Mesodermal cell (in vitro differentiated cells): ENCODE measurements around the gene PLAC1.

ENCODE experiments used
- H3K27ac ChIP-seq: 2 replicates; pipeline ENCODE4 v1.7.0; 2013; ENCODE audit warnings: mild to moderate bottlenecking, low read depth, low read length, moderate library complexity; ENCODE audit not compliant: severe bottlenecking
- H3K36me3 ChIP-seq: 2 replicates; pipeline ENCODE4 v1.7.1; 2013; ENCODE audit warnings: mild to moderate bottlenecking, low read length, moderate library complexity; ENCODE audit not compliant: control insufficient read depth, insufficient read depth
- H3K4me1 ChIP-seq: one replicate; pipeline ENCODE4 v1.7.1; 2013; ENCODE audit warnings: mild to moderate bottlenecking, low read length; ENCODE audit not compliant: insufficient read depth, control insufficient read depth, poor library complexity, severe bottlenecking
- H3K4me3 ChIP-seq: 2 replicates; pipeline ENCODE4 v1.7.0; 2013; ENCODE audit warnings: low read length, control low read depth, mild to moderate bottlenecking; ENCODE audit not compliant: insufficient read depth, poor library complexity, severe bottlenecking; ENCODE audit errors: extremely low read depth
- H3K9me3 ChIP-seq: 2 replicates; pipeline ENCODE4 v1.7.1; 2013; ENCODE audit warnings: mild to moderate bottlenecking, low read length, moderate library complexity; ENCODE audit not compliant: control insufficient read depth
- WGBS, 2 experiments: methylation state at CpG; one replicate each; pipeline ENCODE4 v1.1.5; 2013; ENCODE audit warnings: missing lambda C conversion rate in 2 of 2; ENCODE audit not compliant: insufficient coverage in 2 of 2; 5-methylcytosine and 5-hydroxymethylcytosine counted together

The PLAC1 gene

DNA sequence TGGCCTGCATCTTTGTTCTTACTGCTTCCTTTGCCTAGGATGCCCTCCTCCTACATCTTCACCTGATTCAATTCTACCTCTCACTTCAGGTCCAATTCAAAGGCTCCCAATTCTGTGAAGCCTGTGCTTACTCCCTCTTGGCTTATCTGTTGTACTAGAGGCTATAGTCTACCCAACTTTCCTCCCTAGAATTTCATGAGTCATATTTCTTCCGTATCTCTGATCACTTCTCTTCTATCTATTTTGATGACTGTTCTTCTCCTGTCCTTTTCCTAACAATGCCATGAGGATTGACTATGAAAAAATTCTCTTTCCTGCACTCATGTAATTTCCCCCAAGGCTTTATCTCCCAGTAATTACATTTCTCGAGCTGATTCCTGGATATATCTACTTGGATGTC lies 96.3 kb downstream of the PLAC1 start:
- Histone ChIP-seq H3K36me3 (no peaks in the 10 kb centered on the region), H3K9me3 (no peaks in the 10 kb centered on the region), H3K4me3 (no peak overlapping the region), H3K4me1 (no peaks in the 10 kb centered on the region), H3K27ac (no peak overlapping the region)
- WGBS, 2 experiments = 100% methylated on average over 1 of the region's 2 CpGs; no CpG with 5 or more reads in 1 of the 2 experiments

DNA sequence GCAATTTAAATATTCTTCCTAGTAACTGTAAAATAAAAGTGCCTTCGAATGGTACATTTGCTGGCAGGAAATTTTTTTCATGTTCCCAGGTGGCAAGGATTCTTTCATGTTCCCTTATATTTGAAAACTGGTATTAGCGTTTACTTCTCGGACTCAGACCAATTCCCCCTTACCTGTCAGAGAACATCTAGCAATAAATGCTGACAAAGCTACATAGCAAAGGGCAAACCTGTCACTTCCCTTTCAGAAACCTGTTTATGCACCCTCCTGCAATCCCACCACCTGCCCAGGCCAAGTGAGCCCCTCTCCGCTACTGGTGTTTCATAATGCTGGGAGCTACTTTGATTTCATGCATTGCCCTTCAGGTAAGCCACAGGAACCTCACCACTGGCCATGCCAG lies 100.1 kb downstream of the PLAC1 start:
- H3K9me3 ChIP-seq = no peaks in the 10 kb centered on the region
- H3K4me1 ChIP-seq = no peaks in the 10 kb centered on the region
- H3K4me3 ChIP-seq = no peak overlapping the region
- 100% methylated on average over 1 of the region's 4 CpGs; no CpG with 5 or more reads in 1 of the 2 experiments for WGBS, 2 experiments
- no peaks in the 10 kb centered on the region for H3K36me3 ChIP-seq
- no peak overlapping the region for H3K27ac ChIP-seq

DNA sequence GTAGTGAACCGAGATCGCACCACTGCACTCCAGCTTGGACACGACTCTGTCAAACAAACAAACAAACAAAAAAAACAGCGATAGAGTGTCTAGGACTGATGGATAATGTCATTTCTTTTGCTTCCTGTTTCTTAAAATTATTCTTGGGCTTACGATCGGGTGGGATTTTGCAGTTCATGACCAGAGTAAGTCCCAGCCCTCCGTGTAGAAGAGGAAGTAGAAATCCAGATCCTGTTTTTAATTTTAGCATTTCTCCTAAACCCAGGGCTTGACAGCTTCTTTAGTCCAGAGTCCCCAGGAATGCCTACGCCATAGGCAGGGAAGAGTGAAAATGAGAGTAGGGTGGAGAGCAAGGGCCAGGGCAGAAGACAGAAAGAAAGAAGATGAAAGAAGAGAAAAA lies 104.0 kb downstream of the PLAC1 start:
- Histone ChIP-seq H3K4me3 (no peak overlapping the region), H3K27ac (no peak overlapping the region), H3K9me3 (no peaks in the 10 kb centered on the region), H3K36me3 (no peaks in the 10 kb centered on the region), H3K4me1 (peaks cover 3% of the 10 kb centered on the region)
- no CpG with 5 or more reads among the region's 8 CpGs for WGBS, 2 experiments

DNA sequence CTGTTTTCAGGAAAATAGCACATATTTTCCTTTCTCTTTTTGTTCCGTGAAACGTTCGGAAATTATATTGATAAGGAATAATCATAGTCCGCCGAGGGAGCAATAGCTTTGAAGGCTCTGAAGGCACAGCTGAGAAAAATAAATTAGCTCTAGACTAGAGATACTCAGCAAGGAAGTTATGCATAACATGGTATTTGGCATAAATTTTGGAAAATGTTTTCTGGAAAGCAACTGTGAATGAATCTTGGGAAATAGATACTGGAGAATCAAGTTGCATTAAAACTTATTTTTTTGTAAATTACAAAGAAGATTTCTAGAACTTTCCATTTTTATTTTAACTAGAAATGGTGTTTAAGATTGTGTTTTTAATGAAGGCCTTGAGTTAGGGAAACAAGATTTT lies 105.9 kb downstream of the PLAC1 start:
- no peaks in the 10 kb centered on the region for H3K9me3 ChIP-seq
- no peak overlapping the region for H3K4me3 ChIP-seq
- H3K27ac ChIP-seq = peak overlapping the region; percentile 23
- peaks cover 3% of the 10 kb centered on the region for H3K4me1 ChIP-seq
- H3K36me3 ChIP-seq = no peaks in the 10 kb centered on the region
- WGBS, 2 experiments = 92 to 100% methylated on average over 1 to 2 of the region's 5 CpGs

DNA sequence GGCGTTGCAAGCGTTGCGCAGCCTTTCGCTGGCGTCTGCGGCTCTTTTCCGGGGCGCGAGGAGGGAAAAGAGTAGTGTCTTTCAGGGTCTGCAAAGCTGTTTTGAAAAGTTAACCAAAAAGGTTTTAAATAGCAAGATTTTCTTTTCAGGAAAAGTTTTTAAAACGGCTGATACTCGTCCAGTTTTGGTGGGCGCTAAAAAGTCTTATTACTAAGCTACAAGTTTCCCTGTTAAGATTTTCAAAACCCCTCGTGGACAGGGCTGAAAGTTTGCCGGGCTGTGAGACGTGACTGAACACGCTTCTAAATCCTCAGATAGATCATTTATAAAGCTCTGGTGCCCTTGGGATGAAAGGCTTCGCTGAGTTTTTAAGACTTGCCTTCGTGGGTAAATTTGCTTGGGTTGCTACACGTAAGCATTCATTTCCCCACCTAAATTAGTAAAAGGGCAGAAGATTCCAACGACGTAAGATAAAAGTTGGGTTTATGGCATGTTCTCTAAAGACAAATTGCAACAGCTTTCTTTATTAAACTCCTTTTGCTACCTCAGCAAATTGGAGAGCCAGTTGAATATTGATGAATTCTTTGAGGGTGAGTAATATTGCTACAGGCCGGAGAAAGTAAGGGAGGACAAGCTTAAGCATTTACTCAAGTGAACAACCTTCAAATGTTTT lies 106.8 kb downstream of the PLAC1 start:
- H3K36me3 ChIP-seq = peaks cover 6% of the 10 kb centered on the region
- H3K4me3 ChIP-seq = peak overlapping the region; percentile 60
- H3K27ac ChIP-seq = peak overlapping the region; percentile 53
- peaks cover 3% of the 10 kb centered on the region for H3K4me1 ChIP-seq
- H3K9me3 ChIP-seq = no peaks in the 10 kb centered on the region
- WGBS, 2 experiments = 26% methylated on average over 3 of the region's 22 CpGs; no CpG with 5 or more reads in 1 of the 2 experiments

DNA sequence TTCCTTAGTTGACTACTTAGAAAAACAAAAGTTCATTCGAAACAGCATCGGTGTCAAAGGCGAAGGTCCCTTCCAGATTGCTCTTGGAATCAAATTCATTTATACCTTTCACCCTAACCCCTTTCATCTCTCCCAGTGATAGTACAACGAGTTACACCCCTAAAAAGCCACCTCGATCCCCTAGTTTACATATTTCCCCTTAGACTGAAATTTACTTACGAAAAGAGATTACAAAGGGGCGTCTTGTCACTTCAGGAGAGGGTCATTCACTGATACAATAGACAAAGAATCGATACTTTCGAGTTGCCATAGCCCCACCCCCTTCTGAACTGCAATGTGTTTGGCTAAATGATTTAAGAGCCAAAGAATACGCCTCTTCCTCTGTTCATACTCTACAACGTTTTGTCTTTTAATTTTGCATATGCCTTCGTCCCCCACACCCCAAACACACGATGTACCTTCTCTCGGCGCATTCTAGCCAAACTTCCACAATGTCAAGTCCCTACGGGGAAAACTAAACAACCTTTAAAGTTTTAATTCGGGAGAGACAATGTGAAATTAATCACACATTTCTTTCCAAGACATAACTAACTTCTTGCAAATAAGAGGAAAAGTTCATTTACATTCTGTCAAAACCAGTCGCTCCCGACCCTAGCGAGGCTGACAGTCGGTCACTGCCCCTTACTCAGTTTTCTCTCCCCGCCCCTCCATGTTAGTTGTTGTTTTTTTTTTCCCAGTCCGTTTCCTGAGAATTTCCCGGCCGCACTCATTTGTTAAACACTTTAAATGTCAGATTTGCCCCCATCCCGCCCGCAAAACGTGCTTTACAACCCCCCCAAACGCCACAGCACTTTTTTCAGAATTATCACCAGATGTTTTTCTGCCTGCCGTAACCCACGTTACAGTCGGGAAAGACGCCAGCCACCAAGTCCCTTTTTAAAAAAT lies 109.7 kb downstream of the PLAC1 start:
- peaks cover 18% of the 10 kb centered on the region for H3K36me3 ChIP-seq
- H3K4me1 ChIP-seq = peaks cover 9% of the 10 kb centered on the region
- 2% methylated on average over 13 to 14 of the region's 33 CpGs for WGBS, 2 experiments
- H3K9me3 ChIP-seq = no peaks in the 10 kb centered on the region
- peak overlapping the region; percentile 87 for H3K27ac ChIP-seq
- H3K4me3 ChIP-seq = peak overlapping the region; percentile 60

DNA sequence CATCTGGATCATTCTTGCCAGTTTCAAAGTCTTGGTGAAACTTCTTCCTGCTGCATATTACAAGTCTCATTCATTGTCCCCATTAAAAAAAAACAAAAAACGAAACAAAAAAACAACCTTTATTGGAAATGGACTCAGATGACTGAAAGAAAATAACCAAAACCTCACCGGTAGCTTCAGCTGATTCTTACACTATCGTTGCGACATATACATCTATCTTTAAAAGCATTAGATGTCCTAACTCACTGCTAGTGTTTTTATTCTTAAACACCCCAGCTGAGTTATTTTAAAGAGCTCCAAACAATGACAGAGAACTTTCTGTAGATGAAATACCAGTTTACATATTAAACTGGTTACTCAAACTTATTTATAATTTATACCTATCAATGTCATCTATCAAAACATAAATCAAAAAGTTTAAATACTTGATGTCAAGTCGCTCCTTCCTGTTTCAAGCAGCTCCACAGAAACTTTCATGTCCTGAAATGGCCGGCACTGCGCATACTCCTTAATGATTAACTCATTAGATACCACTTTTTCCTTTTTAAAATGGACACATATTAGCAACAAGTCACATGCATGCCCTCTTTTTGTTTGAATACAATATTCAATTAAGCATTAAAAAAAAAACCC lies 111.1 kb downstream of the PLAC1 start:
- 84% methylated on average over 4 of the region's 7 CpGs; no CpG with 5 or more reads in 1 of the 2 experiments for WGBS, 2 experiments
- peaks cover 18% of the 10 kb centered on the region for H3K36me3 ChIP-seq
- peaks cover 6% of the 10 kb centered on the region for H3K4me1 ChIP-seq
- peak overlapping the region; percentile 60 for H3K4me3 ChIP-seq
- no peak overlapping the region for H3K27ac ChIP-seq
- no peaks in the 10 kb centered on the region for H3K9me3 ChIP-seq

DNA sequence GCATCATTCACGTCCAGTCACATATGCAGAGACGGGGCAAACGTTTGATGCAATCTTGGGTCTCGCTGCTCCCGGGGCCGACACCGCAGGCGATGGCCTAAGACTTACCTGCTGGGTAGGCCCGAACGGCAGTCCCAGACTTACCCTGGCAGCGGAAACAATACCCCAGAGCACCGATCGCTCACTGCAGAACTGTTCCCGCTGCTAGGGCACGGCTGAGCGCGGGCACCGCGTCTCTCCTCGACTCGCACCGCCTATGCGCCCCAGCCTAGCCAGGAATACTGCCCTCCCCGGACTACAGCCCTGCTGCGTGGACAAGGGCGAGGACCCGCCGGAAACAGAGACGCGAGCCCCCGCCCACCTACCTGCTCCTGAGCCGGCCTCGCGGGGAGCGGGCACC lies 112.1 kb downstream of the PLAC1 start:
- Histone ChIP-seq H3K4me1 (peaks cover 6% of the 10 kb centered on the region), H3K36me3 (peaks cover 18% of the 10 kb centered on the region)
- WGBS, 2 experiments = 86 to 97% methylated on average over 14 to 24 of the region's 35 CpGs

DNA sequence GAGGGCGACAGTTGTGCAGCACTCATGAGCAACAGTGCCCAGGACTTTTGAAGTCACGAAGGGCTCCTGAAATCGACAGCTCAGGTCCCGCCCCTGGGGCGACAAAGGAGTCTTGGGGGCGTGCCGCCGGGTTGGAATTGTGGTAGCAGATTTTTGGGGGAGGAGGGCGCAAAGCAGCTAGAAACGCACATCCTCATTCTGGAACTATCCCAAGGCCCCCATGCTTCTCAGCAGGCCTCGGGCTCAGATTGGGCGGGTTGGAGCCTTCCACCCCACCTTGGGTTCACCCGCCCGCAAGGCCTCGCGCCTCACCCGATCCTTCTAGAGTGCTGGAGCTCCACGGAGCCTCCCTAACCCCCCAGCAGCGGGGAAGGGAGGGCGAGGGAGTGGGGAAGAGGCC lies 112.8 kb downstream of the PLAC1 start:
- H3K9me3 ChIP-seq = no peaks in the 10 kb centered on the region
- H3K36me3 ChIP-seq = peaks cover 18% of the 10 kb centered on the region
- H3K27ac ChIP-seq = no peak overlapping the region
- 81 to 92% methylated on average over 5 to 10 of the region's 20 CpGs for WGBS, 2 experiments
- peaks cover 6% of the 10 kb centered on the region for H3K4me1 ChIP-seq
- H3K4me3 ChIP-seq = no peak overlapping the region

More for the DNA sequence above, 112.1 kb downstream of the PLAC1 start:
- Histone ChIP-seq H3K9me3 (no peaks in the 10 kb centered on the region), H3K27ac (no peak overlapping the region), H3K4me3 (no peak overlapping the region)

DNA sequence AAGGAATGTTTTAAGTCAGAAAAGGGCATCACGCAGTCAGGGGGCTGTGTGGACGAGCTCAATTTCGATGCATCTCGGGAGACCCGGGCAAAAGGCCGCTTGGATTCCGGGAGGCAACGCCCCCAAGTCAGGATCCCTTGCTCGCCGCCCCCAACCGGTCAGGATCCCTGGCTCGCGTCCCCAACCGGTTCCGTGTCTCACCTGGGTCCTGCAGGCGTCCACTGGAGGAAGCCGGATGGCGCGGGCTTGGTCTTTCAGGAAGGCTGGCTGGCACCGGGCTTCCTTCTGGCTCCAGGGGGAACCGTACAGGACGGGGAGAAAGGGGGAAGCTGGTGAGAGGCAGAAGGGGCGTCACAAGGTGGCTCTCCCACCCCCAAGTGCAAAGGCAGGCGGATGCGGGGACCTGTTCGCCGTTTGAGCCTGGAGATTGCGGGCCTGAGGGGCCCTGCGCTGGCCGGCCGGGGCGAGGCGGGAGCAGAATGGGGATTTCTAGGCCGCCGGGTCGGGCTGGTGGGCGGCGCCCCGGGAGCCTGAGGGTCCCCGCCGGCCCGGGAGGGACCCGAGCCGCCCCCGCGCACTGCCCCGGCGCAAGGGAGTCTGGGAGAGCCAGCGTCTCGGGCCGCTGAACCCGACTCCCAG lies 113.6 kb downstream of the PLAC1 start:
- H3K4me1 ChIP-seq = peaks cover 6% of the 10 kb centered on the region
- H3K4me3 ChIP-seq = no peak overlapping the region
- H3K9me3 ChIP-seq = no peaks in the 10 kb centered on the region
- no peak overlapping the region for H3K27ac ChIP-seq
- 54 to 70% methylated on average over 6 to 26 of the region's 52 CpGs for WGBS, 2 experiments
- H3K36me3 ChIP-seq = peaks cover 18% of the 10 kb centered on the region
